ENCODE results near the gene GPSM3.

The GPSM3 gene

DNA sequence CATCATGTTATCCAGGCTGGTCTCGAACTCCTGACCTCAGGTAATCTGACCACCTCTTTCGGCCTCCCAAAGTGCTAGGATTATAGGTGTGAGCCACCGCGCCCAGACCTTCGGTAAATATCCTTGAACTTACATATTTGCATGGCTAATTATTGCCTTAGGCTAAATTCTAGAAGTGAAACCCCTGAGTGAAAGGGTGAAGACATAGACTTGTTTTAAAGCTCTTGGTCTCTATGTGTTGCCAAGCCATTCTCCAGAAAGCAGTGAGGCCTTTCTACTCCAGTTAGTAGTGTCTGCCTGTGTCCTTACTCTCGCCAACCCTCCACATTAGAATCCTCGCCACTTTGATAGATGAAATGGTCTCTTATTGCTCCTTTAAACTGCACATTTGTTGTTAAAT is 34.0 kb upstream of the GPSM3 start:
- H4K8ac ChIP-seq (ENCODE audit: low read length): no peak overlapping the region
- no peaks in the 10 kb centered on the region for H3K79me1 ChIP-seq (replicated peaks; ENCODE audit: low read length, poor library complexity, severe bottlenecking)
- no peak overlapping the region for H3K4ac ChIP-seq (ENCODE audit: low read depth in 1 of 2, low read length in 2 of 2)
- H3K4me2 ChIP-seq (ENCODE audit: low read length, poor library complexity, severe bottlenecking): no peak overlapping the region
- no peak for DNase-seq
- WGBS: over 99% methylated on average over 6 of the region's 7 CpGs
- no peak overlapping the region for H3K9ac ChIP-seq (ENCODE audit: low read length)
- H3K23ac ChIP-seq (ENCODE audit: low read length in 2 of 2): no peak overlapping the region
- H3K36me3 ChIP-seq (ENCODE audit: control insufficient read depth in 1 of 2, insufficient read depth in 2 of 2, low read depth in 1 of 2, low read length in 2 of 2): no peaks in the 10 kb centered on the region
- no peak overlapping the region for H3K4me3 ChIP-seq (ENCODE audit: insufficient read depth in 1 of 2, low read depth in 1 of 2, low read length in 2 of 2)
- no peak overlapping the region for H2BK15ac ChIP-seq (ENCODE audit: low read depth, poor library complexity, severe bottlenecking)
- H3K14ac ChIP-seq (ENCODE audit: low read length in 2 of 2): no peak overlapping the region
- H2BK12ac ChIP-seq (ENCODE audit: low read length in 2 of 2): no peak overlapping the region
- no peaks in the 10 kb centered on the region for H3K4me1 ChIP-seq (ENCODE audit: control insufficient read depth, insufficient read depth, low read depth, low read length)
- no peak overlapping the region for H3K18ac ChIP-seq (ENCODE audit: low read depth in 1 of 2, low read length in 2 of 2)
- H3K27ac ChIP-seq (ENCODE audit: low read length, poor library complexity, severe bottlenecking): no peak overlapping the region
- no peak overlapping the region for H2BK120ac ChIP-seq (ENCODE audit: low read depth, low read length)
- H2BK5ac ChIP-seq (ENCODE audit: low read depth, low read length, poor library complexity, severe bottlenecking): no peak overlapping the region
- H4K91ac ChIP-seq (ENCODE audit: low read length): no peak overlapping the region
- peaks cover 15 to 38% of the 10 kb centered on the region in 2 experiments for H3K27me3 ChIP-seq (ENCODE audit: control insufficient read depth in 1 of 2, insufficient read depth in 1 of 2, low read length in 2 of 2)
- H2AFZ ChIP-seq (ENCODE audit: low read depth, low read length): no peak overlapping the region
- no peak overlapping the region for H2AK5ac ChIP-seq (ENCODE audit: low read length, severe bottlenecking)
- H3K9me3 ChIP-seq (ENCODE audit: control insufficient read depth, low read length): no peaks in the 10 kb centered on the region

DNA sequence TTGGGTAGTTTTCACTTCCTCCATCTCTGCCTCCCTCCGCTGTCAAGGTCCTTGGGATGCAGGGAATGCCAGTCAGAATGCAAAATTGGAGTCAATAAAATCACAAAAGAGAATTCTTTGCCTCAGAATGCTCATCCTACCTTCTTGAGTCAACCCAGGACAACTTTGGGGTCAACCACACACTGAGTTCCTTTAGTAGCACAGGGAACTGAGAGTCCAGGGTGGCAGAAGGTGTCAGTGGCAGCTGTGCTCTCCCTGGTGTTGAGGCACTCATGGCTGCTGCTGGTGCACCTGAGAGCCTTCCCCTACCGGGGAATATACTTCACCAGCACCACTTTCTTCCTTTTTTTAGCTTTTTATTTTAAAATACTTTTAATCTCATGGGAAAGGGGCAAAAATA is 32.3 kb upstream of the GPSM3 start:
- H3K36me3 ChIP-seq (ENCODE audit: control insufficient read depth in 1 of 2, insufficient read depth in 2 of 2, low read depth in 1 of 2, low read length in 2 of 2): no peaks in the 10 kb centered on the region
- H3K79me1 ChIP-seq (replicated peaks; ENCODE audit: low read length, poor library complexity, severe bottlenecking): no peaks in the 10 kb centered on the region
- no peak overlapping the region for H2BK5ac ChIP-seq (ENCODE audit: low read depth, low read length, poor library complexity, severe bottlenecking)
- no peaks in the 10 kb centered on the region for H3K4me1 ChIP-seq (ENCODE audit: control insufficient read depth, insufficient read depth, low read depth, low read length)
- H3K18ac ChIP-seq (ENCODE audit: low read depth in 1 of 2, low read length in 2 of 2): no peak overlapping the region
- no peak overlapping the region for H2BK12ac ChIP-seq (ENCODE audit: low read length in 2 of 2)
- no peak overlapping the region for H2AK5ac ChIP-seq (ENCODE audit: low read length, severe bottlenecking)
- H3K14ac ChIP-seq (ENCODE audit: low read length in 2 of 2): no peak overlapping the region
- H2BK120ac ChIP-seq (ENCODE audit: low read depth, low read length): no peak overlapping the region
- DNase-seq: no peak
- H3K9me3 ChIP-seq (ENCODE audit: control insufficient read depth, low read length): no peaks in the 10 kb centered on the region
- WGBS: 50% methylated on average over 1 of the region's 2 CpGs
- H3K4ac ChIP-seq (ENCODE audit: low read depth in 1 of 2, low read length in 2 of 2): no peak overlapping the region
- H2AFZ ChIP-seq (ENCODE audit: low read depth, low read length): no peak overlapping the region
- no peak overlapping the region for H2BK15ac ChIP-seq (ENCODE audit: low read depth, poor library complexity, severe bottlenecking)
- no peak overlapping the region for H4K91ac ChIP-seq (ENCODE audit: low read length)
- no peak overlapping the region for H3K4me3 ChIP-seq (ENCODE audit: insufficient read depth in 1 of 2, low read depth in 1 of 2, low read length in 2 of 2)
- no peak overlapping the region for H3K9ac ChIP-seq (ENCODE audit: low read length)
- H4K8ac ChIP-seq (ENCODE audit: low read length): no peak overlapping the region
- H3K27ac ChIP-seq (ENCODE audit: low read length, poor library complexity, severe bottlenecking): no peak overlapping the region
- H3K23ac ChIP-seq (ENCODE audit: low read length in 2 of 2): no peak overlapping the region
- no peak overlapping the region for H3K4me2 ChIP-seq (ENCODE audit: low read length, poor library complexity, severe bottlenecking)
- peaks cover 24 to 55% of the 10 kb centered on the region in 2 experiments for H3K27me3 ChIP-seq (ENCODE audit: control insufficient read depth in 1 of 2, insufficient read depth in 1 of 2, low read length in 2 of 2)

DNA sequence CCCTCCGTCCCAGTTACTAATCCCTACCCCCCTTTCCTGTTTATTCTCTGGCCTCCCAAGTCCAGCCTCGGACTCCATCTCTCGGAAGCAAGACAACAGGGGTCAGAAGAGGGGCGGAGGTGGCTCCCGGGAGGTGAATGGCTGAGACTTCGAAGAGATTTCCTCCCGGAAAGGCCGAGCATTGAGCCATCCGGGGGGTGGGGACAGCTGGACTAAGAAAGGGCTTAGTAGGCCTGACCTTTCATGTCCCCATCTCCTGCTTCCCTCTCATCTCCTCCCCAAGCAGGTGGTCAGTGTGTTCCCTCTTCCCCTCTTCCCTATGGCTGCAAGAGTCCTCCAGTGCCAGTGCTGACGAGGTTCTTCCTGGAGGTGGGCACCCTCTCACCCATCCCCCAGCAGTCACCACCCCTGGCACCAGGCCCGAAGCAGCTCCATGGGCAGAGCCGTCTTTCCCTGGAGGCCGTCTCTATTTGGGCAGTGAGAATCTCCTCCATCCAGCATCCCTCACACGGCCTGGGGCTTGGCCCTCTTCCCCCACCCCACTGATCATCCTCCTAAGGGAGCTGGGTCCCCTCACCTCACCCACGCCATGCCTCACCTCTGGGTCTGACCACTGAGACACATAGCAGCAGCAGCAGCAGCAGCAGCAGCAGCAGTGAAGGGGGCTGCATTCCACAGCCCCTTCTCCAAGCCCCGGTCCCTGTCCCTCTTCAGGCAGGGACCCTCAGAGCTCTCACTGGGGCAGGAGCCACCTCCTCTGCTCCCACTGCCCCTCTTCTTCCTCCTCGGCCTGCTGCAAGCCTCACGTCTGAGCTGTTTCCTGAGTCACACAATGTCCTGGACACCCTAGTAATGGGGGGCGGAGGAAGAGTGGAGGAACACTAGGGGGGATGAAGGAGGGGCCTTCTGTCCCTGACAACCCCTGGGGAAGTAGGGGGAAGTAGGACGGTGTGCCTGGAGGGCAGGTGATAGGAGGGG is 31.1 kb upstream of the GPSM3 start, which contains the start of gene NOTCH4:
TSS of gene NOTCH4 (minus strand) at position 810 of the 978 bp plus-strand sequence. CDS start at position 671, 139 bp downstream.
- H2BK120ac ChIP-seq (ENCODE audit: low read depth, low read length): no peak within 1 kb of the TSS
- H2BK12ac ChIP-seq (ENCODE audit: low read length in 2 of 2): no peak within 1 kb of the TSS
- H3K36me3 ChIP-seq (ENCODE audit: control insufficient read depth in 1 of 2, insufficient read depth in 2 of 2, low read depth in 1 of 2, low read length in 2 of 2): no peaks in the 10 kb centered on the region
- no peak within 1 kb of the TSS for H2BK15ac ChIP-seq (ENCODE audit: low read depth, poor library complexity, severe bottlenecking)
- no peak within 1 kb of the TSS for H3K4me2 ChIP-seq (ENCODE audit: low read length, poor library complexity, severe bottlenecking)
- no peak within 1 kb of the TSS for H3K27ac ChIP-seq (ENCODE audit: low read length, poor library complexity, severe bottlenecking)
- H3K79me1 ChIP-seq (replicated peaks; ENCODE audit: low read length, poor library complexity, severe bottlenecking): no peaks in the 10 kb centered on the region
- no peaks in the 10 kb centered on the region for H3K4me1 ChIP-seq (ENCODE audit: control insufficient read depth, insufficient read depth, low read depth, low read length)
- DNase-seq: no peak
- 69% methylated on average over 19 of the region's 20 CpGs for WGBS
- no peak within 1 kb of the TSS for H4K91ac ChIP-seq (ENCODE audit: low read length)
- no peak within 1 kb of the TSS for H3K9ac ChIP-seq (ENCODE audit: low read length)
- no peak within 1 kb of the TSS for H2BK5ac ChIP-seq (ENCODE audit: low read depth, low read length, poor library complexity, severe bottlenecking)
- H3K27me3 ChIP-seq (ENCODE audit: control insufficient read depth in 1 of 2, insufficient read depth in 1 of 2, low read length in 2 of 2): peaks cover 35 to 67% of the 10 kb centered on the region in 2 experiments
- no peaks in the 10 kb centered on the region for H3K9me3 ChIP-seq (ENCODE audit: control insufficient read depth, low read length)
- H3K14ac ChIP-seq (ENCODE audit: low read length in 2 of 2): peak within 1 kb of the TSS in 1 of 2 experiments; percentile 28
- H3K4me3 ChIP-seq (ENCODE audit: insufficient read depth in 1 of 2, low read depth in 1 of 2, low read length in 2 of 2): no peak within 1 kb of the TSS
- H3K23ac ChIP-seq (ENCODE audit: low read length in 2 of 2): peak within 1 kb of the TSS in 1 of 2 experiments; percentile 27
- no peak within 1 kb of the TSS for H3K4ac ChIP-seq (ENCODE audit: low read depth in 1 of 2, low read length in 2 of 2)
- no peak within 1 kb of the TSS for H3K18ac ChIP-seq (ENCODE audit: low read depth in 1 of 2, low read length in 2 of 2)
- no peak within 1 kb of the TSS for H2AFZ ChIP-seq (ENCODE audit: low read depth, low read length)
- no peak within 1 kb of the TSS for H4K8ac ChIP-seq (ENCODE audit: low read length)
- no peak within 1 kb of the TSS for H2AK5ac ChIP-seq (ENCODE audit: low read length, severe bottlenecking)

DNA sequence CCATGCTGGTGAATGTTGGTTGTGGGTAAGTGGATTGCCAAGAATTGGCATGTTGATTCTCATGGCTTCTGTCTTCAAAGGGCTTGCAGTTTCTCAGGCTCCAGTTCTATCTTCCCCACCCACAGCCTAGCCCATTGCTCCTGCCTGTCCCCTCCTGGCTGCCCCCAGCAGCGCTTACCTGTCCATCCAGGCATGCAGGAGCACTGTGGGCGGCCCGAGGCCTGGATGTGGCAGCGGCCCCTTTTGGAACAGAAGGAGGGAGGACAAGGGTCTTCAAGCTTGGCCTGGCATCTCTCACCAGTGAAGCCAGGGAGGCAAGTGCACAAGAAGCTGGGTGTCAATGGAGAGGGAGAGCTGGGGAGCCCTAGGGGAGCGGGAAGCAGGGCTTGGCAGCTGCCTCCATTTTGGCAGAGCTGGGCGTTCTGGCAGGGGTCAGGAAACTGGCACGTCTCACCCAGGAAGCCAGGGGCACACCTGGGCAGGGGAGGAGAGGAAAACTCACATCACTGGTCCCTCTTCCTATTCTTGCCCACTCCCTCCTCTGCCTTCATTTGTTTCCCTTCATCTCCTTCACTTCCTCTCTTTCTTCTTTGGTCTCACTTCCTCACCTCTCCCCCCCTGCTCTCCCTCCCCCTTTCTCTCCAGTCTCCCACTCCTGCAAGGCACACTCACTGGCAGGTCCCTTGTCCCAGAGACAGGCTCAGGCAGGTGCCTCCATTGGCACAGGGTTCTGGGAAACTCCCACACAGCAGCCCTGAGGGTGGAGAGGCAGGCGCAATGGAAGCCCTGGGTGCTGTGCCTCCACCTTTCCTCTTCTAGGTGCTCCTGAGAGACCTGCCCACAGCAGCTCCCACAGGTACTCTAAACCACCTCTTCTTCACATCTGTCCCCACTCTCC is 30.1 kb upstream of the GPSM3 start:
- H2BK120ac ChIP-seq (ENCODE audit: low read depth, low read length): no peak overlapping the region
- no peak overlapping the region for H2BK12ac ChIP-seq (ENCODE audit: low read length in 2 of 2)
- 89% methylated on average over 8 of the region's 8 CpGs for WGBS
- no peak overlapping the region for H3K23ac ChIP-seq (ENCODE audit: low read length in 2 of 2)
- no peak overlapping the region for H2AFZ ChIP-seq (ENCODE audit: low read depth, low read length)
- H3K27ac ChIP-seq (ENCODE audit: low read length, poor library complexity, severe bottlenecking): no peak overlapping the region
- H3K36me3 ChIP-seq (ENCODE audit: control insufficient read depth in 1 of 2, insufficient read depth in 2 of 2, low read depth in 1 of 2, low read length in 2 of 2): no peaks in the 10 kb centered on the region
- H2BK5ac ChIP-seq (ENCODE audit: low read depth, low read length, poor library complexity, severe bottlenecking): no peak overlapping the region
- H3K4me2 ChIP-seq (ENCODE audit: low read length, poor library complexity, severe bottlenecking): no peak overlapping the region
- H3K4me3 ChIP-seq (ENCODE audit: insufficient read depth in 1 of 2, low read depth in 1 of 2, low read length in 2 of 2): no peak overlapping the region
- DNase-seq: no peak
- no peaks in the 10 kb centered on the region for H3K9me3 ChIP-seq (ENCODE audit: control insufficient read depth, low read length)
- H3K4me1 ChIP-seq (ENCODE audit: control insufficient read depth, insufficient read depth, low read depth, low read length): no peaks in the 10 kb centered on the region
- no peak overlapping the region for H4K91ac ChIP-seq (ENCODE audit: low read length)
- no peaks in the 10 kb centered on the region for H3K79me1 ChIP-seq (replicated peaks; ENCODE audit: low read length, poor library complexity, severe bottlenecking)
- H3K4ac ChIP-seq (ENCODE audit: low read depth in 1 of 2, low read length in 2 of 2): no peak overlapping the region
- H3K14ac ChIP-seq (ENCODE audit: low read length in 2 of 2): no peak overlapping the region
- no peak overlapping the region for H4K8ac ChIP-seq (ENCODE audit: low read length)
- peaks cover 45 to 76% of the 10 kb centered on the region in 2 experiments for H3K27me3 ChIP-seq (ENCODE audit: control insufficient read depth in 1 of 2, insufficient read depth in 1 of 2, low read length in 2 of 2)
- no peak overlapping the region for H2BK15ac ChIP-seq (ENCODE audit: low read depth, poor library complexity, severe bottlenecking)
- no peak overlapping the region for H2AK5ac ChIP-seq (ENCODE audit: low read length, severe bottlenecking)
- H3K9ac ChIP-seq (ENCODE audit: low read length): no peak overlapping the region
- no peak overlapping the region for H3K18ac ChIP-seq (ENCODE audit: low read depth in 1 of 2, low read length in 2 of 2)

Measured in mesenchymal stem cell (in vitro differentiated cells and primary cell).